Measurements from ENCODE around the gene ANP32A.
A peak's percentile ranks its signal among the peaks of the same experiment; 100 is the strongest.

The ANP32A gene

GRCh38 chr15:68819495-68820294, 1.0 kb downstream of the ANP32A start:
- DNase-seq (ENCODE audit: low spot score), result no peak

- peak; percentile 49 for DNase-seq (ENCODE audit: low spot score)
These were observed 1.8 kb downstream of the ANP32A start for GRCh38 chr15:68818769-68819494.

GRCh38 chr15:68818066-68818768, 2.5 kb downstream of the ANP32A start:
- DNase-seq (ENCODE audit: low spot score), result peak; percentile 74

GRCh38 chr15:68817304-68818065, 3.2 kb downstream of the ANP32A start:
- DNase-seq (ENCODE audit: low spot score), result peak; percentile 52

- DNase-seq (ENCODE audit: low spot score), result no peak
These were observed 3.8 kb downstream of the ANP32A start for GRCh38 chr15:68816795-68817303.

GRCh38 chr15:68816158-68816557, 4.5 kb downstream of the ANP32A start:
- DNase-seq (ENCODE audit: low spot score), result no peak

- DNase-seq (ENCODE audit: low spot score), result no peak
These were observed 5.1 kb downstream of the ANP32A start for GRCh38 chr15:68815598-68815997.

- no peak for DNase-seq (ENCODE audit: low spot score)
These were observed 6.1 kb downstream of the ANP32A start for GRCh38 chr15:68814596-68814995.

- no peak for DNase-seq (ENCODE audit: low spot score)
These were observed 7.9 kb downstream of the ANP32A start for GRCh38 chr15:68812597-68813431.

GRCh38 chr15:68812069-68812468, 8.6 kb downstream of the ANP32A start:
- no peak for DNase-seq (ENCODE audit: low spot score)

- DNase-seq (ENCODE audit: low spot score), result no peak
These were observed 11.2 kb downstream of the ANP32A start for GRCh38 chr15:68809517-68809916.

GRCh38 chr15:68808770-68809169, 11.9 kb downstream of the ANP32A start:
- no peak for DNase-seq (ENCODE audit: low spot score)

- no peak for DNase-seq (ENCODE audit: low spot score)
These were observed 12.6 kb downstream of the ANP32A start for GRCh38 chr15:68808091-68808490.

GRCh38 chr15:68807249-68807648, 13.4 kb downstream of the ANP32A start:
- DNase-seq (ENCODE audit: low spot score), result no peak

- no peak for DNase-seq (ENCODE audit: low spot score)
These were observed 14.3 kb downstream of the ANP32A start for GRCh38 chr15:68806220-68807060.

GRCh38 chr15:68802373-68802772, 18.3 kb downstream of the ANP32A start:
- no peak for DNase-seq (ENCODE audit: low spot score)

GRCh38 chr15:68801572-68802148, 19.0 kb downstream of the ANP32A start:
- DNase-seq (ENCODE audit: low spot score), result no peak

- no peak for DNase-seq (ENCODE audit: low spot score)
These were observed 19.8 kb downstream of the ANP32A start for GRCh38 chr15:68800875-68801274.

GRCh38 chr15:68798346-68799094, 22.2 kb downstream of the ANP32A start:
- no peak for DNase-seq (ENCODE audit: low spot score)
